GM21390 (cell line): ENCODE data around the gene ADRA2C.

Source experiments
- ATAC-seq: cut with Tn5 transposase; IDR thresholded peaks from one replicate; pipeline ENCODE4 v1.9.1; 2021; ENCODE audit not compliant: unreplicated experiment

Gene ADRA2C

GRCh38 chr4:3756343-3757059, 9.7 kb upstream of the ADRA2C start:
- ATAC-seq, result no peak

DNA sequence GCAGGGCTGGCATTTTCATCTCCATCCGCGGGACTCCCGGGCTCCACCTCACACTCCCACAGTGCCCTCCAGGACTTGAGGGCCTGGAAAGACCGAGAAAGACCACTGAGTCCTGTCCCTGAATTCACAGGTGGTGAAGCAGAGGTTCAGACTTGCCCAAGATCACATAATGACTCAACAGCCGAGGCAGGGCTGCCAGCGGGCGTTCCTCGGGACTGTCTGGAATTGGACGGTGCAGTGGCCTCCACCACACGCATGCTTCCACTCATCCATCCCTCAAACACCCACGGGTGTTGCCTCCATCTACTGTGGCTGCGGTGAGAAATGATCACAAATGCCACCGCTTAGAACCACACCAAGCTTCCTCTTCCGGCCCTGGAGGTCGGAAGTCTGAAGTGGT, 6.9 kb upstream of the ADRA2C start:
- no peak for ATAC-seq

DNA sequence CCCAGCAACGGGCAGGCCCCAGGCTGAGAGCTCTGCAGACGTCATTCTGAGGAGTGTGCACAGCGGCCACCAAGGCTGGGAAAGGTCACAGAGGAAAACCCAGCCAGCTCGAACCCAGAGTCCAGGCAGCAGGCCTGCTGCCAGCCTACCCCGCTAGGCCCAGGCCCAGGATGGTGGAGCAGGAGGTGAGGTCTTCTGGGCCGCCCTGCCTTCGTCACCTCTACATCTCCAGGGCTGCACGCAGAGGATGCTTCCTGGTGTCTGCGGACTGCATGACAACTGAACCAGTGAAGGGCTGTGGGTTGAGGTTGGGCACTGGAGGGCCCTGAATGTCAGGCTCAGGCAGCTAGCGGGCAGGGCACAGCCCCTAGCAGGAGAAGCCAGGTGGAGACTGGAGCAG, 5.8 kb upstream of the ADRA2C start:
- ATAC-seq, result no peak

DNA sequence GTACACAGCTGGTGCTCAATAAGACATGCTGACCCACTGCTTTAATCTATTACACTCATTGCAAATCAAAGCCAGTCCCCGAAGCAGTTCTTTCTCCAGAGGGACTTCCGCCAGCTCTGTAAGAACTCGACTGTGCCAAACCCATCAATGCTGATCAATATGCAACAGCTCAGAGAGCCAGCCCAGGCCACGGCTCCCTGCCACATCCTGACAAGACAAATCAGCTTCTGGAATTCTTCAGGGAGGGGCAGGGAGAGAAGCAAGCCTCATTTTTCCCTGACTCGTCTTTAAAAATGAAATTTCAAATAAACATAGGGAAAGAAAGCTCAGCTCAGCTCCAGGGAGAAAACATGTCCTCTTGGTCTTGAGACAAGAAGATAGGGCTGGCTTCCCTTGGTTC, 5.3 kb upstream of the ADRA2C start:
- ATAC-seq, result no peak

DNA sequence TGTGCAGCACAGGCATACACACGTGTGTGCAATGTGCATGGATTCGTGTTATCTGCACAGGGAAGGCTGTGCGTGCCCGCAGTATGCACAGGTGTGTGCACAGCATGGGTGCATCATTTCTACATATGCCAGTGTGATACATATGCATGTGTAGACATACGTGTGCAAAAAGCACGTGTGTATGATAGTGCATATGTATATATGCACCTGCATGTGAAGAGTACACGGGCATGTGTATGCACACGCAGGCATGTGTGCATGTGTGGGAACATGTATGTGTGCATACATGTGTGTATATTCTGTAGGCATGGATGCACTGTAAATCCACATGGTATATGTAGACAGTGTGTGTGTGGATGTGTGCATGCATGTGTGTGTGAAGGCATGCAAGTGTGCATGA, 3.9 kb upstream of the ADRA2C start:
- no peak for ATAC-seq

GRCh38 chr4:3762753-3763549, 3.2 kb upstream of the ADRA2C start:
- ATAC-seq, result no peak

GRCh38 chr4:3765271-3766035, 732 bp upstream of the ADRA2C start:
- ATAC-seq, result no peak

- no peak for ATAC-seq
Observed at GRCh38 chr4:3766785-3767569, 792 bp downstream of the ADRA2C start.

DNA sequence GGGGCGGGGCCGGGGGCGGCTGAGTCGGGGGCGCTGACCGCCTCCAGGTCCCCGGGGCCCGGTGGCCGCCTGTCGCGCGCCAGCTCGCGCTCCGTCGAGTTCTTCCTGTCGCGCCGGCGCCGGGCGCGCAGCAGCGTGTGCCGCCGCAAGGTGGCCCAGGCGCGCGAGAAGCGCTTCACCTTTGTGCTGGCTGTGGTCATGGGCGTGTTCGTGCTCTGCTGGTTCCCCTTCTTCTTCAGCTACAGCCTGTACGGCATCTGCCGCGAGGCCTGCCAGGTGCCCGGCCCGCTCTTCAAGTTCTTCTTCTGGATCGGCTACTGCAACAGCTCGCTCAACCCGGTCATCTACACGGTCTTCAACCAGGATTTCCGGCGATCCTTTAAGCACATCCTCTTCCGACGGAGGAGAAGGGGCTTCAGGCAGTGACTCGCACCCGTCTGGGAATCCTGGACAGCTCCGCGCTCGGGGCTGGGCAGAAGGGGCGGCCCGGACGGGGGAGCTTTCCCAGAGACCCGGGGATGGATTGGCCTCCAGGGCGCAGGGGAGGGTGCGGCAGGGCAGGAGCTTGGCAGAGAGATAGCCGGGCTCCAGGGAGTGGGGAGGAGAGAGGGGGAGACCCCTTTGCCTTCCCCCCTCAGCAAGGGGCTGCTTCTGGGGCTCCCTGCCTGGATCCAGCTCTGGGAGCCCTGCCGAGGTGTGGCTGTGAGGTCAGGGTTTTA, 1.5 kb downstream of the ADRA2C start:
- ATAC-seq, result no peak

DNA sequence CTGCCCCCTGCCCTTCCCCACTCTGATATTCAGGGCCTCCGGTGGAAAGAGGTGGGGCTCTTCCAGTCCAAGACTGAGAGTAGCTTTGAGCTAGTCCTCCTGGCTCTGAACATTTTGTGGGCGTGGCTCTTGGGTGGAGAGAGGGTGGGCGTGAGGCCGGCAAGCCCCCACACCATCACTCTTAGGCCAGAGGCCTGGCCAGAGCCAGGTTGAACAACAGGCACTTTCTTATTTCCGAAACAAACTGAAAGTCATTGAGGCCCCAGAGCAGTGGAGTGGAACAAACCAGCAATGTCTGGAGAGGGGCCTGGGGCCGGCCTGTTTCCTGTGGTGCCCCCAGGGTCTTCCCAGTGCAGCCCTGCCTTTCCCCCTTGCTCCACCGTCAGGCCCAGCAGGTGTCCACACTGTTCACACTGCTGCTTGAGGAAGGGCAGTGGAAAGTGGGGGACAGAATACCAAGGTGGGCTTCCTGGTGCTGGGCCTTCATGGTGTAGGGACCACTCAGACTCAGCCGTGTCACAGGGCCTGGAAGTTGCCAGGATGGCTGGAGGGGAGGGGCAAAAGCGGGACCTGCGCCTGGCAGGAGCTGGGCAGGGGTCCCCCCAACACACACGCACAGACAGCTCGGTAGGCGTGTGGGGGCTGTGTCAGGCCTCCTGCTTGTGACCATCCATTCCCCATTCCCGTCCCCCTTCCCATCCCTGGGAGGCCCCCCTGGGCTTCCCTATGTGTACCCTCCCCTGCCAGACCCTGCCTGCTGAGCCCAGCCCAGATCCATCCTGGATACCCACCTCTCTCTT, 2.9 kb downstream of the ADRA2C start:
- no peak for ATAC-seq

DNA sequence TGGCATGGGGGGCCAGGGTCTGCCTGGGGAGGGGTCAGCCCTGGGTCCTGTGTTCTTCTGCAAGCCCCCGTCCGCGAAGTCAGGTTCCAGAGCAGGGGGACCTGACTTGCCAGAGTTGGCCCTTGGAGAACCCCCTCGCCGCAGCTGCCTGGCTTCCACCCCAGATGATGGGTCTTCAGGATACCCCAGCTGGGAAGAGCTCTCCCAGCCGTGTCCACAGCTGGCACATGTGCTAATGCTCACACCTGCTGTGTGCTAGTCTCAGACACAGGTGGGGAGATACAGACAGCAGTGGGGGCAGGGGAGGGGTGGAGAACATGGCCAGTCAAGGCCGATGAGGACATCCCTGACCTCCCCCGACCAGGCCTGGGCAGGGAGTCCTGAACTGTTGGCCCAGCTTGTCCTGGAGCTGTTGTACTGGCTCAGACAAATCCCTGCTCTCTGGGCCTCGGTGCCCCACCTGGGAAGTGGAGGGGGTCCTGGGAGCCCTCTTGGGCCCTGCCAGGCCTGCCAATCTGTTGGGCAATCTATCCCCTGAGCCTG, 3.5 kb downstream of the ADRA2C start:
- ATAC-seq, result no peak

- ATAC-seq, result no peak
Observed at GRCh38 chr4:3770323-3771163, 4.4 kb downstream of the ADRA2C start.

DNA sequence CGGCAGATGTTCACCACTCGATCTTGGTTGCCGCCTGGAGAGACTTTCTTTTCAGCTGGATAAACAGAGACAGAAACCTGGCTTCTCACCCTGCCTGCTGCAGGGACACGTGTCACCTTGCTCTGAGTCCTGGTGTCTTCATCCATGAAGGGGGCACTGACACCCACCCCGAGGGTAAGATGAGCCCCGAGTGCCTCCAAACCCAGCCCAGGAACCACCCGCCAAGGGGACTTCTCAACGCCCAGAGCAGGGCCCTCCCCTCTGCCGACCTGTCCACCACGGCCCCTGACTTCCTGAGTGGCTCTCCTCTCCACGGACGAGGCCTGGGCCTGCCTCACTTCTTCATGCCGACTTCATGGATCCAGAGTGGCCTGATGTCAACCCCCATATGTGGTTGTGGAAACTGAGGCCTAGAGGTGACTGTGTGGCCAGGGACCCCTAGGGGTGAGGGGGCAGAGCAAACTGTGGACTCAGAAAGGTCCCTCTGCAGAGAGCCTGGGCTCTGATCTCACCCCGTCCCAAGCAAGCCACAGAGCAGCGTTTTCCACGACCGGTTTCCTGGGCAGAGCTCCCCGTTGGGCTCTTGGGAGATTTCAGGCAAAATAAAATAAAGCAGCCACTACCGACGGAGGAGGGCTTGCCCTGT, 5.1 kb downstream of the ADRA2C start:
- no peak for ATAC-seq

DNA sequence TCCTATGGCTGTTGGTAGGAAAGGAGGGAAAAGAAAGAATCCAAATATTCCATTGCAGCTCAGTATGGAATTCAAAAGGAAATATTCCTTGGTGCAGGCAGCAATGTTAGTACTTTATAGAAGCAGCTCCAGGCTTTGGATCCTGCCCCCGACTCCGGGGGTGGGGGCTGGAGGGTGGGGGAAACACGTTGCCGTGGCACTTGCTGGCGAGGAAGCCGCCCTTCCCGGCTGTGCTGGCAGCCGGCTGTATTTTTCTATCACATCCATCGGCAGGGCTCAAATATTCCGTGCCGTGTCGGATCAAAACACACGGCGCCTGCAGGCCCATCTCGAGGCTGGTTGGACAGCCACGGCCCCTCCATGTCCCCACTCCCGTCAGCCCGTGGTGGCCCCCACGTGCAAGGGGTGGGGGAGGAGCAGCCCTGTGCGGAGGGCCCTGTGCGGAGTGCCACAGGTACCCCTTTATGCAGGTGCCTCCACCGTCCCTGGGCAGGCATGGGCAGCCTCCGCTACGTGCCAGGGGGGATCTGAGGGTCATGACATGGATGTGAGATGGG, 5.8 kb downstream of the ADRA2C start:
- no peak for ATAC-seq

- ATAC-seq, result no peak
Observed at GRCh38 chr4:3772632-3773031, 6.4 kb downstream of the ADRA2C start.

DNA sequence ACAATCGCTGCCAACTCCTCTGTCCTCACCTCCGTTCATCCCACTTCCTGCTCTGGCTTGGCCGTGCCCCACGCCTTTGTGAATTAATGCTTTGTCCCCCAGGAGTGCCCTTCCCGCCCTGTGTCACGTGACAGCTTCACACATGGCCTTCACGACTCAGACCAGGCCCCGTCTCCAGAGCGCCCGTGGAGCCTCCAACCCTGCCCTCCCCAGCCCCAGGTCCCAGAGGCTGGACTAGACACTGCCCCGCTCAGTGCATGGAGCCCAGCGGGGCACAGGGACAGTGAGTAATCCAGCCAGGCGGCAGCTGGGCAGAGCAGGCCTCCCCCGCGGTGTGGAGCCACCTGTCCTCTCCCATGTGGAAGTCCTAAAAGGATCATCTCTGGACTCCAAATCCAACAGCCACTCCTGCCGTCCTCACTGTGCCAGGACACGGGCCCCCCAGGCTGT, 7.4 kb downstream of the ADRA2C start:
- no peak for ATAC-seq

DNA sequence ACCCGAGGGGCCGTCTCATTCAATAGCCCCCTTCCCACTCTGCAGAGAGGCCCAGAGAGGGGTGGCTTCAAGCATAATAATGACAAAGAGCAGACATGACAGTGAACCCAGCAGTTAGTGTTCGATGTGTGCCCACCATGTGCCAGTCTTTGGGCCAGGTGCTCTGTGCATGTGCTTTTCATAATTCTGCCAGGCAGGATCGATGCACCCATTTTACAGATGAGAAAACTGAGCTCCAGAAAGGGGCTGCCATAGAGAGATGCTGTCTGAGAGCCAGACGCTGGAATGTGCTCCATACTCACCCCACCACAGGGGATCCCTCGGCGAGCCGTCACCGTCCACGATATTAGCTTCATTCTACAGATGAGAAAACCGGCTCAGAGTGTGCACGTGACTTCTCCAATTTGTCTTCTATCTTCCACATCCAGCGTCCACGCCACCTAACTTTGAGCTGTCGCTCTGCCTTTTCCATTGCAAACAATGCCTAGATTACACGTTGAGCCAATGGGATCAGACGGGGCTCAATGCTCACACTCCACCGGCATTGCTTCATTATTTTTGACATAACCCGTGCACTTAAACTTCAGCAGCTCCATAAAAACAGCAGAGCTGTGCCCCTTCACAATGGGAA, 8.2 kb downstream of the ADRA2C start:
- ATAC-seq, result no peak
